ENCODE measurements around the gene SPIN2B. TPM values are rescaled to one million over a fixed set of nuclear protein-coding genes. Genes with fewer than 3 reads are reported as not detected.
"Not testable (repeated sequence)": the region's sequence is repeated elsewhere in the genome, so short reads cannot be mapped to it uniquely, and the experiment has no call there.

Gene SPIN2B
- total RNA-seq, 2 donors from 2014 or later, result 12.0 to 16.4 TPM

- WGBS, 2 experiments (ENCODE audit: insufficient coverage in 1 of 2, insufficient read length in 1 of 2), result 100% methylated on average over 3 of the region's 3 CpGs; no CpG with 5 or more reads in 1 of the 2 experiments
- Histone ChIP-seq H3K36me3 (ENCODE audit: control insufficient read depth, insufficient read depth, low read length) (peaks cover 4% of the 10 kb centered on the region), H3K4me3 (ENCODE audit: low read length) (no peak overlapping the region), H3K9ac (ENCODE audit: extremely low read depth, low read length, poor library complexity, severe bottlenecking) (no peak overlapping the region), H3K27me3 (ENCODE audit: control insufficient read depth, insufficient read depth, low read length, poor library complexity, severe bottlenecking) (no peaks in the 10 kb centered on the region), H3K4me1 (ENCODE audit: control insufficient read depth, insufficient read depth, low read length) (no peaks in the 10 kb centered on the region), H3K27ac (ENCODE audit: low read depth, low read length) (no peak overlapping the region), H3K9me3 (ENCODE audit: control insufficient read depth, low read length) (no peaks in the 10 kb centered on the region)
- Mint-ChIP-seq H3K36me3 (ENCODE audit: low read depth) (peaks cover 5% of the 10 kb centered on the region), H3K27ac (no peak overlapping the region), H3K4me1 (peaks cover under 1% of the 10 kb centered on the region), H3K9me3 (peaks cover 49% of the 10 kb centered on the region), H3K4me3 (no peak overlapping the region), H3K27me3 (ENCODE audit: insufficient read depth) (no peaks in the 10 kb centered on the region)
- TF ChIP-seq CTCF (conservative IDR thresholded peaks at IDR 0.05), result no peak
- no peak for DNase-seq
Measured at GRCh38 chrX:57135287-57135686, 13.9 kb upstream of the SPIN2B start.

DNA sequence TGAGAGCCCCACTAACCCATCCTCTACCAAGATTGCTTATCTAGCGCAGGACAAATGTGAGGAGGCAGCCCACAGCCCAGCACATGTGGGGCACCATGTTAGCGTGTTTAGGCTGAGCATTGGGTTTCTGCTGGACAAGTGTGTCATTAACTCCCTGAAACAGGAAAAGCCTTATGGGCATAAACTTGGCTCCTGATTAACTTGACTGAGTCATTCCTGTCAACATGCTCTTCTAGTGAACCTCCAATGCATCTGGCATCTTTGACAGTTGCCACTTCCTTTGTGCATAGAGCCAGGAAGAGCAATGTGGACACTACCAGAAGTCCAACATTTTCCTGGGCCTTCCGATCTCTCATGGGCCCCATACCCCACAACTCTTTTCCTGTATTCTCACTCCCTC, 13.4 kb upstream of the SPIN2B start:
- no peak overlapping the region for H3K4me3 ChIP-seq (ENCODE audit: low read length)
- no peaks in the 10 kb centered on the region for H3K4me1 ChIP-seq (ENCODE audit: control insufficient read depth, insufficient read depth, low read length)
- peaks cover 4% of the 10 kb centered on the region for H3K36me3 Mint-ChIP-seq (ENCODE audit: low read depth)
- TF ChIP-seq CTCF (conservative IDR thresholded peaks at IDR 0.05), result no peak
- no peak for DNase-seq
- no peaks in the 10 kb centered on the region for H3K27me3 ChIP-seq (ENCODE audit: control insufficient read depth, insufficient read depth, low read length, poor library complexity, severe bottlenecking)
- no peak overlapping the region for H3K27ac ChIP-seq (ENCODE audit: low read depth, low read length)
- H3K27ac Mint-ChIP-seq, result no peak overlapping the region
- H3K36me3 ChIP-seq (ENCODE audit: control insufficient read depth, insufficient read depth, low read length), result peaks cover 4% of the 10 kb centered on the region
- 83% methylated on average over 3 of the region's 3 CpGs; no CpG with 5 or more reads in 1 of the 2 experiments for WGBS, 2 experiments (ENCODE audit: insufficient coverage in 1 of 2, insufficient read length in 1 of 2)
- peaks cover 4% of the 10 kb centered on the region for H3K4me1 Mint-ChIP-seq
- peaks cover 49% of the 10 kb centered on the region for H3K9me3 Mint-ChIP-seq
- H3K9ac ChIP-seq (ENCODE audit: extremely low read depth, low read length, poor library complexity, severe bottlenecking), result no peak overlapping the region
- H3K27me3 Mint-ChIP-seq (ENCODE audit: insufficient read depth), result no peaks in the 10 kb centered on the region
- H3K4me3 Mint-ChIP-seq, result no peak overlapping the region
- H3K9me3 ChIP-seq (ENCODE audit: control insufficient read depth, low read length), result no peaks in the 10 kb centered on the region

- H3K4me3 Mint-ChIP-seq, result no peak overlapping the region
- H3K9ac ChIP-seq (ENCODE audit: extremely low read depth, low read length, poor library complexity, severe bottlenecking), result no peak overlapping the region
- no peaks in the 10 kb centered on the region for H3K27me3 ChIP-seq (ENCODE audit: control insufficient read depth, insufficient read depth, low read length, poor library complexity, severe bottlenecking)
- 92% methylated on average over 3 of the region's 4 CpGs; no CpG with 5 or more reads in 1 of the 2 experiments for WGBS, 2 experiments (ENCODE audit: insufficient coverage in 1 of 2, insufficient read length in 1 of 2)
- H3K27ac ChIP-seq (ENCODE audit: low read depth, low read length), result no peak overlapping the region
- no peak for TF ChIP-seq CTCF (conservative IDR thresholded peaks at IDR 0.05)
- no peaks in the 10 kb centered on the region for H3K4me1 ChIP-seq (ENCODE audit: control insufficient read depth, insufficient read depth, low read length)
- H3K27me3 Mint-ChIP-seq (ENCODE audit: insufficient read depth), result no peaks in the 10 kb centered on the region
- H3K4me3 ChIP-seq (ENCODE audit: low read length), result no peak overlapping the region
- H3K36me3 ChIP-seq (ENCODE audit: control insufficient read depth, insufficient read depth, low read length), result peaks cover 4% of the 10 kb centered on the region
- H3K27ac Mint-ChIP-seq, result no peak overlapping the region
- H3K4me1 Mint-ChIP-seq, result peaks cover 4% of the 10 kb centered on the region
- H3K36me3 Mint-ChIP-seq (ENCODE audit: low read depth), result peaks cover 3% of the 10 kb centered on the region
- no peak for DNase-seq
- no peaks in the 10 kb centered on the region for H3K9me3 ChIP-seq (ENCODE audit: control insufficient read depth, low read length)
- H3K9me3 Mint-ChIP-seq, result peaks cover 41% of the 10 kb centered on the region
Measured at GRCh38 chrX:57133706-57134105, 12.4 kb upstream of the SPIN2B start.

GRCh38 chrX:57133284-57133683, 11.9 kb upstream of the SPIN2B start:
- H3K27me3 Mint-ChIP-seq (ENCODE audit: insufficient read depth); H3K4me1 ChIP-seq (ENCODE audit: control insufficient read depth, insufficient read depth, low read length); H3K27me3 ChIP-seq (ENCODE audit: control insufficient read depth, insufficient read depth, low read length, poor library complexity, severe bottlenecking); H3K4me1 Mint-ChIP-seq; H3K36me3 ChIP-seq (ENCODE audit: control insufficient read depth, insufficient read depth, low read length); H3K4me3 Mint-ChIP-seq; H3K9ac ChIP-seq (ENCODE audit: extremely low read depth, low read length, poor library complexity, severe bottlenecking); H3K27ac ChIP-seq (ENCODE audit: low read depth, low read length); H3K27ac Mint-ChIP-seq; H3K9me3 ChIP-seq (ENCODE audit: control insufficient read depth, low read length); H3K36me3 Mint-ChIP-seq (ENCODE audit: low read depth); DNase-seq; H3K4me3 ChIP-seq (ENCODE audit: low read length): not testable (repeated sequence)
- H3K9me3 Mint-ChIP-seq, result peaks cover 43% of the 10 kb centered on the region
- 96% methylated on average over 2 of the region's 4 CpGs; no CpG with 5 or more reads in 1 of the 2 experiments for WGBS, 2 experiments (ENCODE audit: insufficient coverage in 1 of 2, insufficient read length in 1 of 2)
